RWPE1 (cell line): Measurements from ENCODE around the gene ANKHD1.

Source experiments
- CTCF ChIA-PET: fragments of 350-600 bp; sonication (Branson Sonifier 250); formaldehyde crosslinking; extraction: SDS; loops from one replicate; lab custom pipeline; 2021; lab: Yijun Ruan, JAX
- POLR2A ChIA-PET: fragments of 400-600 bp; formaldehyde crosslinking; extraction: SDS; loops from one replicate; lab custom pipeline; 2020; ENCODE audit warnings: antibody characterized with exemption; ENCODE audit not compliant: low non-redundant PET; lab: Yijun Ruan, JAX
- DNase-seq: peaks from one replicate; pipeline ENCODE4 v3.0.0; 2012; ENCODE audit warnings: low spot score
- H3K27ac ChIP-seq: fragments of 450-650 bp; 2 replicates; pipeline ENCODE4 v1.5.1; 2017
- CTCF ChIP-seq: fragments of 450-650 bp; conservative IDR thresholded peaks from 2 replicates; pipeline ENCODE4 v1.5.1; 2017; ENCODE audit warnings: low read depth, mild to moderate bottlenecking

Gene ANKHD1

GRCh38 chr5:140567871-140568270, 166.2 kb downstream of the ANKHD1 start:
- POLR2A ChIA-PET: no interaction called here

GRCh38 chr5:140568443-140569063, 166.9 kb downstream of the ANKHD1 start:
- CTCF ChIA-PET: no interaction called here
- peak overlapping the region; percentile 23 for H3K27ac ChIP-seq
- POLR2A ChIA-PET: no interaction called here
- no peak for DNase-seq
- no peak for TF ChIP-seq CTCF

More at GRCh38 chr5:140567871-140568270, 166.2 kb downstream of the ANKHD1 start:
- H3K27ac ChIP-seq: no peak overlapping the region
- no peak for TF ChIP-seq CTCF
- DNase-seq: no peak
- CTCF ChIA-PET: no interaction called here

GRCh38 chr5:140569197-140569596, 167.6 kb downstream of the ANKHD1 start:
- ChIA-PET CTCF (interaction anchor here (1.3 kb wide), 1 partner anchor 21 kb away, joined by 3 read pairs; the partner anchor contains the start of gene EIF4EBP3), POLR2A (no interaction called here)
- H3K27ac ChIP-seq: no peak overlapping the region
- DNase-seq: no peak
- no peak for TF ChIP-seq CTCF

- ChIA-PET CTCF (interaction anchor here (0.6 to 1.3 kb wide), 2 partner anchors 22 to 266 kb away, joined by 3 to 4 read pairs; partner anchors contain the start of gene EIF4EBP3), POLR2A (no interaction called here)
- H3K27ac ChIP-seq: no peak overlapping the region
- no peak for TF ChIP-seq CTCF
- DNase-seq: no peak
Measured at GRCh38 chr5:140570058-140570457, 168.4 kb downstream of the ANKHD1 start.

GRCh38 chr5:140570488-140570887, 168.9 kb downstream of the ANKHD1 start:
- TF ChIP-seq CTCF: no peak
- CTCF ChIA-PET: no interaction called here
- POLR2A ChIA-PET: no interaction called here
- no peak for DNase-seq
- H3K27ac ChIP-seq: no peak overlapping the region

- POLR2A ChIA-PET: no interaction called here
- CTCF ChIA-PET: interaction anchor here (0.8 kb wide), 1 partner anchor 75 kb away, joined by 3 read pairs; no protein-coding TSS in a partner anchor
- no peak overlapping the region for H3K27ac ChIP-seq
- TF ChIP-seq CTCF: no peak
- no peak for DNase-seq
Measured at GRCh38 chr5:140571105-140571504, 169.5 kb downstream of the ANKHD1 start.
